OCI-LY3 (cell line): ENCODE results near the gene ISG15.
"Not testable (repeated sequence)": the region's sequence is repeated elsewhere in the genome, so short reads cannot be mapped to it uniquely, and the experiment has no call there.

Experiments
- H2AFZ ChIP-seq: fragments of 200-600, 300-600 bp; shearing (Covaris generic); 2 replicates; pipeline ENCODE4 v1.6.0; 2014; ENCODE audit warnings: antibody characterized with exemption, low read depth, low read length
- H3K27ac ChIP-seq: fragments of 200-600, 300-600 bp; sonication (generic); 2 replicates; pipeline ENCODE4 v1.5.1; 2014; ENCODE audit warnings: mild to moderate bottlenecking, low read length, moderate library complexity, mixed read lengths
- H3K27me3 ChIP-seq: fragments of 200-600, 300-600 bp; sonication (generic); 2 replicates; pipeline ENCODE4 v1.6.1; 2014; ENCODE audit warnings: low read depth, low read length, mixed read lengths
- H3K36me3 ChIP-seq: fragments of 200-600, 300-600 bp; sonication (generic); replicated peaks from 2 replicates; pipeline ENCODE3; 2014; ENCODE audit warnings: low read depth, low read length, mixed read lengths
- H3K4me1 ChIP-seq: fragments of 300-600, 200-600 bp; sonication (generic); 2 replicates; pipeline ENCODE4 v1.6.1; 2014; ENCODE audit warnings: low read length, mixed read lengths
- H3K4me2 ChIP-seq: fragments of 200-600, 300-600 bp; sonication (generic); 2 replicates; pipeline ENCODE4 v1.6.1; 2014; ENCODE audit warnings: low read length, mixed read lengths
- H3K4me3 ChIP-seq: fragments of 300-600, 200-600 bp; sonication (generic); 2 replicates; pipeline ENCODE4 v1.5.1; 2014; ENCODE audit warnings: antibody characterized with exemption, mild to moderate bottlenecking, low read length, moderate library complexity
- H3K79me2 ChIP-seq: fragments of 300-600, 200-600 bp; shearing (Covaris generic); 2 replicates; pipeline ENCODE4 v1.6.1; 2014; ENCODE audit warnings: mild to moderate bottlenecking, low read length, mixed read lengths
- H3K9ac ChIP-seq: fragments of 300-600, 200-600 bp; shearing (Covaris generic); 2 replicates; pipeline ENCODE4 v1.6.0; 2014; ENCODE audit warnings: mild to moderate bottlenecking, low read length, moderate library complexity
- H3K9me3 ChIP-seq: fragments of 200-600, 300-600 bp; shearing (Covaris generic); 2 replicates; pipeline ENCODE4 v1.6.1; 2014; ENCODE audit warnings: low read length, mixed read lengths; ENCODE audit not compliant: insufficient read depth
- H4K20me1 ChIP-seq: fragments of 200-600, 300-600 bp; sonication (generic); 2 replicates; pipeline ENCODE4 v1.6.1; 2016; ENCODE audit warnings: low read length, mixed read lengths; ENCODE audit not compliant: insufficient read depth
- EZH2phosphoT487 ChIP-seq: fragments of 200-600 bp; shearing (Covaris generic); IDR thresholded peaks from 2 replicates; pipeline ENCODE4 v1.6.1; 2018; ENCODE audit warnings: antibody characterized with exemption, mixed run types, low read depth
- TF ChIP-seq, protein P1 (sequence below): fragments of 200-600, 300-600 bp; sonication (generic); IDR thresholded peaks from 2 replicates; pipeline ENCODE4 v1.5.1; 2014; ENCODE audit warnings: antibody characterized with exemption, low read length, low read depth

Gene ISG15

DNA sequence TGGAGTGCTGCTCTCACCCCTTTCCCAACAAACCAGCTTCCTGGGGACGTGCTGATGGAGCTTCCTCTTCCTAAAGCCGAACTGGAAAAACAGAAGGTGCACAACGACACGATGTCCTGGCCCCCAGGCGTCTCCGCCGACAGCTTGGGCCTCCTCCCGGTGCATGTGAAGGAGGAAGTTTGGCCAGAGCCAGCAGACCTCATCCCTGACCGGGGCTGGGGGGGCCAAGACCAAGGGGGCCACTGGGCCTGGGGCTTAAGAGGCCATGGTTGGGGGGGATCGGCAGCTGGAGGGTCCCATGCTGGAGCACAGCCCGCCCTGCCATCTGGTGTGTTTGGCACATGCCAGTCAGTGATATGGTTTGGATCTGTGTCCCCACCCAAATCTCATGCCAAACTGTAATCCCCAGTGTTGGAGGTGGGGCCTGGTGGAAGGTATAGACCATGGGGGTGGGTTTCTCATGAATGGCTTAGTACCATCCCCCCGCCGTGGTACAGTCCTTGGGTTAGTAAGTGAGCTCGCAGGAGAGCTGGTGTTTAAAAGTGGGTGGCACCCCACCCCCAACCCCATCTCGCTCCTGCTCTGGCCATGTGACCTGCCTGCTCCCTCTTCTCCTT, 19.8 kb upstream of the ISG15 start:
- Histone ChIP-seq H3K9me3 (no peaks in the 10 kb centered on the region), H3K36me3 (no peaks in the 10 kb centered on the region), H3K79me2 (no peaks in the 10 kb centered on the region), H3K4me2 (no peak overlapping the region), H3K4me3 (no peak overlapping the region), H3K9ac (no peak overlapping the region), H2AFZ (no peak overlapping the region), H3K4me1 (peaks cover 18% of the 10 kb centered on the region), H3K27me3 (peaks cover 22% of the 10 kb centered on the region), H4K20me1 (peaks cover 2% of the 10 kb centered on the region; the same call in 1 of the 2 replicates), H3K27ac (no peak overlapping the region)
- TF ChIP-seq, protein P1, sequence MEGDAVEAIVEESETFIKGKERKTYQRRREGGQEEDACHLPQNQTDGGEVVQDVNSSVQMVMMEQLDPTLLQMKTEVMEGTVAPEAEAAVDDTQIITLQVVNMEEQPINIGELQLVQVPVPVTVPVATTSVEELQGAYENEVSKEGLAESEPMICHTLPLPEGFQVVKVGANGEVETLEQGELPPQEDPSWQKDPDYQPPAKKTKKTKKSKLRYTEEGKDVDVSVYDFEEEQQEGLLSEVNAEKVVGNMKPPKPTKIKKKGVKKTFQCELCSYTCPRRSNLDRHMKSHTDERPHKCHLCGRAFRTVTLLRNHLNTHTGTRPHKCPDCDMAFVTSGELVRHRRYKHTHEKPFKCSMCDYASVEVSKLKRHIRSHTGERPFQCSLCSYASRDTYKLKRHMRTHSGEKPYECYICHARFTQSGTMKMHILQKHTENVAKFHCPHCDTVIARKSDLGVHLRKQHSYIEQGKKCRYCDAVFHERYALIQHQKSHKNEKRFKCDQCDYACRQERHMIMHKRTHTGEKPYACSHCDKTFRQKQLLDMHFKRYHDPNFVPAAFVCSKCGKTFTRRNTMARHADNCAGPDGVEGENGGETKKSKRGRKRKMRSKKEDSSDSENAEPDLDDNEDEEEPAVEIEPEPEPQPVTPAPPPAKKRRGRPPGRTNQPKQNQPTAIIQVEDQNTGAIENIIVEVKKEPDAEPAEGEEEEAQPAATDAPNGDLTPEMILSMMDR = no peak
- TF ChIP-seq EZH2phosphoT487 = no peak

DNA sequence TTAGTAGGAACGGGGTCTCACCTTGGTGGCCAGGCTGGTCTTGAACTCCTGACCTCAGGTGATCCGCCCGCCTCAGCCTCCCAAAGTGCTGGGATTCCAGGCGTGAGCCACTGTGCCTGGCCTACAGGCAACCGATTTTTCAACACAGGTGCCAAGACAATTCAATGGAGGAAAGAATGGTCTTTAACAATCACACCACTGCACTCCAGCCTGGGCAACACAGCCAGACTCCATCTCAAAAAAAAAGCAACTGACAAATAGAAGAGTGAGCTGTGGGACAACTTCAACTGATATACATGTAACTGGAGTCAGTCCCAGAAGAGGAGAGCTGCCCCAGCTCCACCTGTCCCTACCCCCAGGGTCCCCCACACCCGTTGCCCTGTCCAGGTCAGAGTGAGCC, 18.8 kb upstream of the ISG15 start:
- not testable (repeated sequence) for H3K4me3 ChIP-seq, H3K9ac ChIP-seq, H4K20me1 ChIP-seq, H3K4me2 ChIP-seq, H3K9me3 ChIP-seq, H3K79me2 ChIP-seq, H3K36me3 ChIP-seq, H3K27ac ChIP-seq, H2AFZ ChIP-seq
- Histone ChIP-seq H3K4me1 (peaks cover 18% of the 10 kb centered on the region), H3K27me3 (peaks cover 12% of the 10 kb centered on the region)

DNA sequence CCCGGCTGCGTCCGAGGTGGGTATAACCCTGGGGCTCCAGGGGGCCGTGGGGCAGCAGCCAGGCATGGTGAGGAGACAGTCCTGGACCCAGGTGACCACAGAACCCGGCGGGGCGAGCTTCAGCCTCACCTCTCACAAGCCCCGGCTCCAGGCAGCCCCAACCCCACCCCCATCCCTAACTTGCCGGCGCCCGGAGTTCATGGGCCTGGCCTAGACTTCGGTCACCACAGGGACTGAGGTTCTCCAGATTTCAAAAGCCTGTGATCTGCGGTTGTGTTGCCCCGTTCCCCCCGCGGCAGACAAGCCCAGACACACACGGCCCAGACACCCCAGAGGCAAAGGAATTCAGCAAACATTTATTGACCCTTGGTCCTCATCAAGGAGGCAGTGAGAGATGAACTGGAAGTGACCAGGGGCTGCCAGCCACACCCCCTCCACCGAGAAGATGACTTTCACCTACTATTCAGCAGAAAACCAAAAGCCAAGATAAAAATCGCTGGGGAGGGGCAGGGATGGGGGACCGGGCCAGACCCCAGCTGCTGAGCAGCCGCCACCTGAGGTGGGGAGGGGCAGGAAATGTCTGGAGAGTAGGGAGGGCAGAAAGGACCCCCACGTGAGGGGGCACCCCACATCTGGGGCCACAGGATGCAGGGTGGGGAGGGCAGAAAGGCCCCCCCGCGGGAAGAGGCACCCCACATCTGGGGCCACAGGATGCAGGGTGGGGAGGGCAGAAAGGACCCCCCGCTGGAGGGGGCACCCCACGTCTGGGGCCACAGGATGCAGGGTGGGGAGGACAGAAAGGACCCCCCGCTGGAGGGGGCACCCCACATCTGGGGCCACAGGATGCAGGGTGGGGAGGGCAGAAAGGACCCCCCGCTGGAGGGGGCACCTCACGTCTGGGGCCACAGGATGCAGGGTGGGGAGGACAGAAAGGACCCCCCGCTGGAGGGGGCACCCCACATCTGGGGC, 17.3 kb upstream of the ISG15 start:
- Histone ChIP-seq H3K4me1 (peaks cover 18% of the 10 kb centered on the region), H3K9me3 (no peaks in the 10 kb centered on the region), H3K4me2 (no peak overlapping the region), H3K27me3 (peaks cover 8% of the 10 kb centered on the region; the same call in 1 of the 2 replicates), H3K79me2 (no peaks in the 10 kb centered on the region), H3K36me3 (no peaks in the 10 kb centered on the region), H3K27ac (no peak overlapping the region), H4K20me1 (peaks cover 2% of the 10 kb centered on the region; the same call in 1 of the 2 replicates), H3K9ac (no peak overlapping the region), H2AFZ (no peak overlapping the region), H3K4me3 (no peak overlapping the region)
- TF ChIP-seq EZH2phosphoT487 = no peak
- TF ChIP-seq, protein P1 = no peak

DNA sequence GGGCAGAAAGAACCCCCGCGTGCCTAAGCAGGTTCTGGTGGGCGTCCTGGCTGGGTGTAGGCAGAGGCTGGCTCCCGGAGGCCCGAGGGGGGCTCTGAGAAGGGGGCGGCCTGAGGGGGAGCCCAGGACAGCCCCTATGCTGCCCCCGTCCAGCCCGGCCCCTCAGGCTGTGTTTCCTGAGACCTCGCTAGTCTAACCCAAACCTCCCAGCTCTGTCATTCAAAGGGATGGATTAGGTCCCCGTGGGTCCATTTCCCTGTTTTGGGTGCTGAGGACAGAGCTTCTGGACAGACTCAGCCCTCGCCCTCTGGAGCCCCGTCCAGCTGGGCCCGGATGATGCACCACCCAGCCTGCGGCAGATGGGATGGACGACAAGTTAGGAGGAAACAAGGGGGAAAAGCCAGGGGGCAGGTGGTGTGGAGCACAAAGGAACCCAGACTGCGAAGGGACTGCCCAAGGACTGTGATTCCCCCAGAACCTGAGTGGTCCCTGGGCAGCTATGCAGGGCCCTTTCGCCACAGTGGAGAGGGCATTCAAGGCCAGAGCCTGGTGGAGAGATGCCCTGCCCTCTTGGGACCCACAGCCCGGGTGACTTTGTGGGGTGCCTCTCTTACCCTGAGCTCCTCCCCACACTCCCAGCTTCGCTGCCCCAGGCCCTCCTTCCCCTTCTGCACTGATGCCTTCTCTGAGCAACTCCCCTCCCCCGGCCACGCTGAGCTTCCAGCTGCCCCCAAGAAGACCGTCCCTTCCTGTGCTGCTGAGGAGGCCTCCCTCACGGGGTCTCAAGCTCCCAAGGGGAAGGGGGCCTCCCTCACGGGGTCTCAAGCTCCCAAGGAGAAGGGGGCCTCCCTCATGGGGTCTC, 16.2 kb upstream of the ISG15 start:
- peaks cover 14% of the 10 kb centered on the region for H3K4me1 ChIP-seq
- no peak overlapping the region for H3K27ac ChIP-seq
- no peak overlapping the region for H2AFZ ChIP-seq
- H3K79me2 ChIP-seq = no peaks in the 10 kb centered on the region
- no peaks in the 10 kb centered on the region for H3K36me3 ChIP-seq
- no peaks in the 10 kb centered on the region for H3K9me3 ChIP-seq
- H3K9ac ChIP-seq = no peak overlapping the region
- H3K27me3 ChIP-seq = peaks cover 5% of the 10 kb centered on the region; the same call in 1 of the 2 replicates
- no peak overlapping the region for H3K4me2 ChIP-seq
- TF ChIP-seq EZH2phosphoT487 = no peak
- TF ChIP-seq, protein P1 = no peak
- no peak overlapping the region for H3K4me3 ChIP-seq
- peaks cover 2% of the 10 kb centered on the region; the same call in 1 of the 2 replicates for H4K20me1 ChIP-seq
